Measurements from ENCODE around the gene KIF12.

- TF ChIP-seq POLR2A (IDR thresholded peaks at IDR 0.05) (no peak), CTCF (IDR thresholded peaks at IDR 0.05) (no peak)
Observed at GRCh38 chr9:114139071-114139470, 40.0 kb upstream of the KIF12 start.

All from lower leg skin (tissue), 3 donors.